GM21717 (cell line): Measurements from ENCODE around the gene TDRD5.
A peak's percentile ranks its signal among the peaks of the same experiment; 100 is the strongest.

Experiments used
- ATAC-seq: cut with Tn5 transposase; IDR thresholded peaks from one replicate; pipeline ENCODE4 v1.9.1; 2021; ENCODE audit warnings: mild to moderate bottlenecking, moderate library complexity; ENCODE audit not compliant: unreplicated experiment

TDRD5 gene

GRCh38 chr1:179591592-179592580, at the start of gene TDRD5:
TSS of gene TDRD5 (plus strand) at chr1:179591832. CDS start at chr1:179592616, 784 bp downstream.
- ATAC-seq = no peak

- no peak for ATAC-seq
Measured at GRCh38 chr1:179545321-179545720, 46.3 kb upstream of the TDRD5 start.

DNA sequence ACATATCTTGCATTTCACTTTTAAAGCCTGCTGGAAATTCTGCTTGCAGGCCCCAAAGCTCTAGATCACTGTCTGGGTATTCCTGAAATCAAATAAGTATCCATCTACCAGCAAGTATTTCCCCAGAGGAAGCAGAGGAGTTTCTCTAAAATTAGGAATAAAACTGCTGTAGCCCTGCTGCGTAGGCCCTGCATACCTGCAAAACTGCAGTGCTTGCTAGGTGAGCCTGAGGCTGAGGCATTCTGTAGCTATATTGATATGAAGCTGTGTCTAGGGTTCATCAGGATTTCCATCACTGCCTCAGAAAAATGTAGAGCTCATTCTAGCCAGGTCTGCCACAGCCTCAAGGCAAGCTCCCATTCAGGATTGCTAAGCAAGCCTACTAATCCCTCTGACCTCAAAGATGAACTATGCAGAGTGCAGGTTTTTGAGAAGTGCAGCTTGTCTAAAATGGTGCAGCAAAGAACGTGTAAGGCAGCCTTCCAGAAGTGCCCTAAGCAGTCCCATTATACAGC, 44.6 kb upstream of the TDRD5 start:
- ATAC-seq = no peak

- no peak for ATAC-seq
Measured at GRCh38 chr1:179548666-179549367, 42.8 kb upstream of the TDRD5 start.

GRCh38 chr1:179549368-179549700, 42.3 kb upstream of the TDRD5 start:
- no peak for ATAC-seq

GRCh38 chr1:179550746-179551682, 40.6 kb upstream of the TDRD5 start:
- peak; percentile 68 for ATAC-seq

GRCh38 chr1:179554427-179554826, 37.2 kb upstream of the TDRD5 start:
- no peak for ATAC-seq

DNA sequence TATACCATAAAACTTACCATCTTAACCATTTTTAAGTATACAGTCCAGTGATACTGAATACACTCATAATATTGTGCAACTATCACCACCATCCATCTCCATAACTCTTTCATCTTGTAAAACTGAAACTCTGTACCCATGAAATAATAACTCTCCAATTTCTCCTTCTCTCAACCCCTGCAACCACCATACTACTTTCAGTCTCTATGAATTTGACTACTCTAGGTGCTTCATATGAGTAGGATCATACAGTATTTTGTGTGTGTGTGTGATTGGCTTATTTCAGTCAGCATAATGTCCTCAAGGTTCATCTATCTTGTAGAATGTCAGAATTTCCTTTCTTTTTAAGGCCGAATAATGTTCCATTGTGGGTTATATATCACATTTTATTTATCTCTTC, 33.6 kb upstream of the TDRD5 start:
- ATAC-seq = no peak

GRCh38 chr1:179575497-179576314, 15.9 kb upstream of the TDRD5 start, which contains the start of gene NPHS2:
TSS of gene NPHS2 (minus strand) at chr1:179575948. CDS start at chr1:179575864, 84 bp downstream.
- ATAC-seq = no peak

DNA sequence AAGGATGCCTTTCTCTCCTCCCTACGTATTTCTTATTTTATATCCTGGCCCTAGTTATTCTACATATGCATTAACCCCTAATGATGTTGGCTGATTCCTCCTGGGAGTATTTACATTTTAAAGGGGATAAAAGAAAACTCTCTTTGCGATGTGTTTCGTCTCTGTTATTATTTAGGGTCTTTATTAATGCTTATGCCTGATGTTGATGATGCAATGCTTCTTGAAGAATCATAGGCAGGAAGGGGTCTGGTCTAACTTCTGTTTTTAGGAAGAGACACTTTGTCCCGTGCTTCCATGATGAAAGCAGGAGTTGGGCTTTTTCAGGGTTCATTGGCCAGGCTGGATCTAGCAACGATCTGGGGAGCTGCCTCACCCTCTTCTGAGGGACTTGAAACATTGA, 15.1 kb upstream of the TDRD5 start:
- no peak for ATAC-seq

DNA sequence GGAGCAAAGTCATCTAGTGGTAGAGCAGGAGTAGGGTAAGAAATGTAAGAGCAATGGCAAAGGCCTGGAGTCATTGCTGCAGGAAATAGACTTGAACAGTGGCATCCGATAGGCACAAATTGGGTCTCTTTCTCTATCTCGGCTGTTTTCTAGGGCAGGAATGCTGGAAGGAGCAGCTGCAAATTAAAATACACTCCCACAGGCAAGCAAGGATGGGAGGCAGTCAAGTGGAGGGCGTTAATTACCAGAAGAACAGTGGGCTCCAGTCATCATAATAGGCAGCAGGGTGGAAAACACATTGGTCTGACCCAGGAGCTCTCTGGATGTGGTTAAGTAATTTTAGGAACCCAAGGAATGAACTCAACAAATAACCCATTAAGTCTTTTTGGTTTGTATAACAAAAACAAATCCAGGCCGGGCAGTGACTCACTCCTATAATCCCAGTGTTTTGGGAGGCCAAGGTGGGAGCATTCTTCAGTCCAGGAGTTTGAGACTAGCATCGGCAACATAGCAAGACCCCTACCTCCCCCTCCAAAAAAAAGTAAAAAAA, 7.8 kb upstream of the TDRD5 start:
- ATAC-seq = no peak

- ATAC-seq = no peak
Measured at GRCh38 chr1:179586107-179586823, 5.4 kb upstream of the TDRD5 start.

- no peak for ATAC-seq
Measured at GRCh38 chr1:179587336-179587735, 4.3 kb upstream of the TDRD5 start.

GRCh38 chr1:179588425-179589024, 3.1 kb upstream of the TDRD5 start:
- no peak for ATAC-seq

- no peak for ATAC-seq
Measured at GRCh38 chr1:179589509-179589908, 2.1 kb upstream of the TDRD5 start.

DNA sequence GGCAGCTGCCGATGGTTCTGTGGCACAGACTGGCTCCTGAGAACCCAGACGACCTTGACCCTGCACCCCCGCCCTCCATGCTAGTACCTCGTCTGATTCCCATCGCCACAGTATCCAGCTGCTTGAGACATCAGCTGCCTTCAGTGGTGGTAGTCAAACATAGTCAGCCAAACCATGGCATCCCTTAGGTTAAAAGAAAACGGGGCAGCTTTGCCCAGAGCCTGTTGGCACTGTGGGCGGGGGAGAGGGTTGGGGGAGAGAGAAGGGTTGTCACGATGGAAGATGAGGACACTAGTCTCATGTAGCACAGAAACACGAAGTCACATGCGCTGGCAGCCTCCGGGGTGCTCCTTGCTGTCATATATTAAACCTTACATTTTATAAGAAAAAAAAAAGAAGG, 961 bp upstream of the TDRD5 start:
- ATAC-seq = no peak

- no peak for ATAC-seq
Measured at GRCh38 chr1:179591253-179591591, 410 bp upstream of the TDRD5 start.

GRCh38 chr1:179598631-179599030, 7.0 kb downstream of the TDRD5 start:
- ATAC-seq = no peak
